Esophagus squamous epithelium (tissue), 4 donors: ENCODE measurements around the gene OPCML.

Experiments used
- CTCF ChIP-seq, 6 experiments: fragments of 450-650 bp in 4 of 6; fragments of 200-600 bp in 2 of 6; sonication (generic) in 2 of 6; IDR thresholded peaks; one replicate each; pipeline ENCODE4 v1.5.1; 2016 to 2019; ENCODE audit warnings: antibody characterized with exemption in 6 of 6, mild to moderate bottlenecking in 4 of 6, moderate library complexity in 4 of 6
- POLR2A ChIP-seq, 4 donors: fragments of 450-650 bp; IDR thresholded peaks; one replicate each; pipeline ENCODE4 v1.6.1; 2017; ENCODE audit warnings: antibody characterized with exemption in 4 of 4, mild to moderate bottlenecking in 4 of 4, moderate library complexity in 3 of 4

DNA sequence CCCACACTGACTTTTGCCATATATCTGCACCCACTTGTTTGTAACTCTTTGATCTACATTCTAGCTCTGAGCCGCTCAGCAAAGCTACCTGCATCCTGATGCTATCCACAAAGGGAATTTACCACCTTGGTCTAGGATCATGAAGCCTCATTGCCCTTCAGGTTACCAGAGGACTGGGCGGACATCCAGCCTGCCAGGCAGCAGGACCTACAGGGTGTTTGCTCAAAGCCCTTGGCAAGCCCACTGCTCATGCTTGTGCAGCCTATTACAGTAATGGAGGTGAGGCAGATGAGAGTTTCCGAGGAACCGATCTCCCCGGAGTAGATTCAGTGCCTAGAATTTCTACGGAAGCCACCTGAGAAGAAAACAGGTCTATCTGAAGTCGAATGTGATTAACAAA is 417.2 kb downstream of the OPCML start:
- TF ChIP-seq CTCF (IDR thresholded peaks at IDR 0.05) (no peak), POLR2A (IDR thresholded peaks at IDR 0.05) (no peak)
